ENCODE measurements around the gene NMRK1. TPM values are rescaled to one million over a fixed set of nuclear protein-coding genes. Genes with fewer than 3 reads are reported as not detected.

The NMRK1 gene
- total and polyA plus RNA-seq, 2 experiments from 2014 or later = 6.2 to 15.8 TPM

GRCh38 chr9:75064307-75065025, 23.5 kb downstream of the NMRK1 start (continued):
- TF ChIP-seq REST (IDR thresholded peaks at IDR 0.05; ENCODE audit: unreplicated experiment) (no peak), ZNF114 (CRISPR knock-in tag; IDR thresholded peaks at IDR 0.05) (no peak), ZNF331 (CRISPR knock-in tag; IDR thresholded peaks at IDR 0.05; ENCODE audit: low read depth) (no peak), ETS1 (IDR thresholded peaks at IDR 0.05) (no peak), JUNB (IDR thresholded peaks at IDR 0.05; ENCODE audit: unreplicated experiment) (no peak), EZH2 (IDR thresholded peaks at IDR 0.05; ENCODE audit: low read depth, unreplicated experiment) (no peak)

GRCh38 chr9:75063556-75064305, 24.2 kb downstream of the NMRK1 start:
- Histone ChIP-seq H3K27ac (ENCODE audit: low read depth) (no peak overlapping the region), H3K4me2 (no peak overlapping the region), H3K36me3 (ENCODE audit: insufficient read depth) (no peaks in the 10 kb centered on the region), H3K4me3 (no peak overlapping the region), H2AFZ (no peak overlapping the region), H3K79me2 (replicated peaks; ENCODE audit: insufficient read depth) (no peaks in the 10 kb centered on the region), H4K20me1 (replicated peaks; ENCODE audit: insufficient read depth) (no peaks in the 10 kb centered on the region), H3K9me2 (ENCODE audit: insufficient read depth) (no peaks in the 10 kb centered on the region), H3K27me3 (ENCODE audit: insufficient read depth) (no peaks in the 10 kb centered on the region), H3K4me1 (ENCODE audit: insufficient read depth) (no peaks in the 10 kb centered on the region), H3F3A (replicated peaks; ENCODE audit: low read depth) (no peaks in the 10 kb centered on the region)
- Mint-ChIP-seq H3K27me3 (ENCODE audit: insufficient read depth, low read depth, poor library complexity) (peaks cover 1% of the 10 kb centered on the region), H3K36me3 (ENCODE audit: low read depth) (peaks cover 4% of the 10 kb centered on the region; the same call in 1 of the 3 replicates), H3K4me3 (no peak overlapping the region), H3K9me3 (peaks cover 8% of the 10 kb centered on the region; the same call in 1 of the 3 replicates), H3K27ac (no peak overlapping the region), H3K4me1 (peaks cover 4% of the 10 kb centered on the region)
- no peak for ATAC-seq
- no peak for DNase-seq (ENCODE audit: low spot score)
- TF ChIP-seq JUNB (IDR thresholded peaks at IDR 0.05; ENCODE audit: unreplicated experiment) (no peak), POLR2AphosphoS5 (IDR thresholded peaks at IDR 0.05; ENCODE audit: low read depth) (no peak), ZNF462 (CRISPR knock-in tag; IDR thresholded peaks at IDR 0.05) (no peak), CREB1 (CRISPR knock-in tag; IDR thresholded peaks at IDR 0.05; ENCODE audit: low read depth) (no peak), EZH2 (IDR thresholded peaks at IDR 0.05; ENCODE audit: low read depth, unreplicated experiment) (no peak), EZH2phosphoT487 (IDR thresholded peaks at IDR 0.05; ENCODE audit: unreplicated experiment) (no peak), ETS1 (IDR thresholded peaks at IDR 0.05) (no peak), NANOG (IDR thresholded peaks at IDR 0.05; ENCODE audit: borderline replicate concordance) (no peak), ZNF114 (CRISPR knock-in tag; IDR thresholded peaks at IDR 0.05) (no peak)
